GM12865 (cell line): Measurements from ENCODE around the gene EFS.

ENCODE experiments used
- DNase-seq: peaks from one replicate; pipeline ENCODE4 v3.0.0; 2010; ENCODE audit warnings: low read depth
- H3K4me3 ChIP-seq: 2 replicates; pipeline ENCODE4 v1.5.1; 2011; ENCODE audit warnings: mild to moderate bottlenecking, low read depth, low read length, control low read depth
- TF ChIP-seq, protein P1 (sequence below): IDR thresholded peaks from 2 replicates; pipeline ENCODE4 v1.5.1; 2011; ENCODE audit warnings: low read length, control low read depth, low read depth, inconsistent platforms; ENCODE audit not compliant: insufficient read depth; ENCODE audit errors: missing control alignments

The EFS gene

DNA sequence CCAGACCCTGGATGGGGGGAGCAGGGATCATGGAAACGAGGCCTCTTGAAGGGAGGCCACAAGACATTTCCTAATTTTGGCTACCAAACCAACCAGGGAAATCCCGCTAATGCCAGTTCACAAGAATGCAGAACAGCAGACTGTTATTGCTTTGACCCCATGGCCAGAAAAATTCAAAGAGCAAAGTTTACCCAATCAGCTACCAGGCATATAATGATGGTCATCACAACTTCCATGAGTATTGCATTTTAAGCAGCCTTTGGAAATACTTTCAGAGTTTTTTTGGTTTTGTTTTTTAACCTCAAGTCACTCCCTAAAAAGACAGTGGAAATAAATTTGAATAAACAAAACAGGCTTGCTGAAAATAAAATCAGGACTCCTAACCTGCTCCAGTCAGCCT is 7.5 kb upstream of the EFS start, which contains the start of gene IL25:
IL25 (plus strand) TSS at position 301 of the 400 bp plus-strand sequence.
- TF ChIP-seq, protein P1, sequence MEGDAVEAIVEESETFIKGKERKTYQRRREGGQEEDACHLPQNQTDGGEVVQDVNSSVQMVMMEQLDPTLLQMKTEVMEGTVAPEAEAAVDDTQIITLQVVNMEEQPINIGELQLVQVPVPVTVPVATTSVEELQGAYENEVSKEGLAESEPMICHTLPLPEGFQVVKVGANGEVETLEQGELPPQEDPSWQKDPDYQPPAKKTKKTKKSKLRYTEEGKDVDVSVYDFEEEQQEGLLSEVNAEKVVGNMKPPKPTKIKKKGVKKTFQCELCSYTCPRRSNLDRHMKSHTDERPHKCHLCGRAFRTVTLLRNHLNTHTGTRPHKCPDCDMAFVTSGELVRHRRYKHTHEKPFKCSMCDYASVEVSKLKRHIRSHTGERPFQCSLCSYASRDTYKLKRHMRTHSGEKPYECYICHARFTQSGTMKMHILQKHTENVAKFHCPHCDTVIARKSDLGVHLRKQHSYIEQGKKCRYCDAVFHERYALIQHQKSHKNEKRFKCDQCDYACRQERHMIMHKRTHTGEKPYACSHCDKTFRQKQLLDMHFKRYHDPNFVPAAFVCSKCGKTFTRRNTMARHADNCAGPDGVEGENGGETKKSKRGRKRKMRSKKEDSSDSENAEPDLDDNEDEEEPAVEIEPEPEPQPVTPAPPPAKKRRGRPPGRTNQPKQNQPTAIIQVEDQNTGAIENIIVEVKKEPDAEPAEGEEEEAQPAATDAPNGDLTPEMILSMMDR = no peak
- H3K4me3 ChIP-seq = no peak within 1 kb of the TSS
- DNase-seq = no peak

DNA sequence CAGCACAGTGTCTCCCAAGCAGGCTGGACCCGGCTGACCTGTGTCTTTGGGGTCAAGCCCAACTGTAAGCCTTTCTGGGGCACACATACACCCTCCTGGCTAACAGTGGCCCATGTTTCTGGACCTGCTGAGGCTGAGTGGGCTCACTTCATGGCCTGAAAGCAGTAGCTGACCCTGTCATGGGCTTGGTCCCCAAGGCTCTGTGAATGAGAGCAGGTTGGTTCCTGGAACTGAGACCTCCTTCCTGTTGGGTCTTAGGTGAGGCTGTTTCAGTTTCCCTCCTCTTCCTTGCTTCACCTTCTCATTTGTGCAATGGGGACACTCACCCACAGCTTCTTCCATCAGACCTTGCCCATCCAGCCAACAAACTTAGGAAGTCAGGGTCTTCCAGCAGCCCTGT is 6.9 kb upstream of the EFS start:
- H3K4me3 ChIP-seq = no peak overlapping the region
- no peak for DNase-seq
- TF ChIP-seq, protein P1 = no peak

DNA sequence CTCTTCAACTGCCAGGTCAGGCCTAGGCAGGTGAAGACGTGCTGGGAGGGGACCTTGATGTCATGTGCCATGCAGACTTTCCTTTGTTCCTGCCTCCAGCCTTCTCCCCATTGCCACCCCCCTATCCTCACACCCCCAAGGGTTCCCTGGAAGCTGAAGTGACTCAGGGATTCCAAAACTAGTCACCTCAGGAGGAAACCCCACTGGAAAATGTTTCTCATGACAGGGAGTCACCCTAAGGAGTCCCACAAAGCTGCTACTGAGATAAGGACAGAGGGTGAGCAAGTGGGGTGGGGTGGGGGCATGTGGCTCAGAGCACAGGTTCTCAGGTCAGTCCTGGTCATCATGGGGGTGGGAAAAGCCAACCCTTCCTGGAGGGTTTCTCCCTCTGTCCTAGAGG is 5.2 kb upstream of the EFS start:
- TF ChIP-seq, protein P1 = no peak
- no peak overlapping the region for H3K4me3 ChIP-seq
- no peak for DNase-seq

DNA sequence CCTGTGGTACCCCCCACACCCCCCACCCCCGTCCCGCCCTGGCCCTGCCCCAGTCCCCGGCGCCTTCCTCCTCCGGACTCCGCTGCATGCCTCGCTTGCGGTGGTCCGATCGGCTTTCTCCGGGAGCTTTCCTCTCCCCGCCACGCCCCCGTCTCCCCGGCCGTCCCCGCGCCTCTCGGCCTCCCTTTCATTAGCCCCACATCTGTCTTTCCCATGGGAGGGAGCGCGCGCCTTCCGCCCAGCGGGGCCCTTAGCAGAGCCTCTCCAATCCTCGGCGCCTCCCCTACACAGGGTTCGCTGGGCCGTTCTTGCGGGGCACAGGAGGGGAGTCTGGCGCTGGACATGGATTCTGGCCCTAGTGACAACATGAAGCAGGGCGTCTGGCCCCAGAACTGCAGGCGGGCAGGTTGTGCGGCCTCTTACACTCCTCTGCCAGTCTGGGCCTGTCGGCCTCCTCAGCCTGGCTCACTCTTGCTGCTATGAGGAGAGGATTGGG is 1.5 kb upstream of the EFS start:
- TF ChIP-seq, protein P1 = no peak
- no peak for DNase-seq
- H3K4me3 ChIP-seq = no peak overlapping the region

DNA sequence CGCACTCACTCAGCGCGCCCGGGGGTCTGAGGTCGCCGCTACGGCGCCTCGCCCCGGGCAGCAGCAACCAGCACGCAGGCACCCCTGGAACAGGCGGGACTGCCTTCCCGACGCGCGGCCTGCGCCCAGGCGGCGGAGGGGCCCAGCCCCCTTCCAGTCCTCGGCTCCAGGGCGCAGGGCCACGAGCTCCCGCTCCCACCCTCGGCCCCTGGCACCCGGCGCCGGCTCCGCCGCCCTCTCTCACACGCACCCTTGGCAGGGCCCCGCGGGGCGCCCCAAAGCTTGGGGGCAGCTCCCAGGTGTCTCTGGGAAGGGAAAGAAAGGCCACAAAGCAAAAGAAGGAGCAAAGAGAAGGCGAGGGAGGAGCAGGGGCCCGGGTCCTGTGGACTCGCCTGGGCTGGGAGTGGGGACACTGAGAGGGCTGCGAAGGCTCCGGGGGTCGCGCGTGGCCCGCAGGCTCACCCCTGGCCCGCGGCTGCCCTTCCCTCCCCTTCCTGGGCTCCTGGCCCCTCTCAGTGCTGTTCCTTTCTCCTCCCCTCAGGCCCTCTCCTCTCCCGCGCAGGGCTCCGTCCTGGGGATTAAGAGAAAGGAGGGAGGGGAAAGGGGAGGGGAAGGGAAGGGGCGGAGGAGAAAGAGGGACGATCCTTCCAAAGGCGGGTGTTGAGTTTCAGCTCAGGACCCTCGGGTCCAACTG is 907 bp upstream of the EFS start:
- TF ChIP-seq, protein P1 = no peak
- H3K4me3 ChIP-seq = no peak overlapping the region
- no peak for DNase-seq

DNA sequence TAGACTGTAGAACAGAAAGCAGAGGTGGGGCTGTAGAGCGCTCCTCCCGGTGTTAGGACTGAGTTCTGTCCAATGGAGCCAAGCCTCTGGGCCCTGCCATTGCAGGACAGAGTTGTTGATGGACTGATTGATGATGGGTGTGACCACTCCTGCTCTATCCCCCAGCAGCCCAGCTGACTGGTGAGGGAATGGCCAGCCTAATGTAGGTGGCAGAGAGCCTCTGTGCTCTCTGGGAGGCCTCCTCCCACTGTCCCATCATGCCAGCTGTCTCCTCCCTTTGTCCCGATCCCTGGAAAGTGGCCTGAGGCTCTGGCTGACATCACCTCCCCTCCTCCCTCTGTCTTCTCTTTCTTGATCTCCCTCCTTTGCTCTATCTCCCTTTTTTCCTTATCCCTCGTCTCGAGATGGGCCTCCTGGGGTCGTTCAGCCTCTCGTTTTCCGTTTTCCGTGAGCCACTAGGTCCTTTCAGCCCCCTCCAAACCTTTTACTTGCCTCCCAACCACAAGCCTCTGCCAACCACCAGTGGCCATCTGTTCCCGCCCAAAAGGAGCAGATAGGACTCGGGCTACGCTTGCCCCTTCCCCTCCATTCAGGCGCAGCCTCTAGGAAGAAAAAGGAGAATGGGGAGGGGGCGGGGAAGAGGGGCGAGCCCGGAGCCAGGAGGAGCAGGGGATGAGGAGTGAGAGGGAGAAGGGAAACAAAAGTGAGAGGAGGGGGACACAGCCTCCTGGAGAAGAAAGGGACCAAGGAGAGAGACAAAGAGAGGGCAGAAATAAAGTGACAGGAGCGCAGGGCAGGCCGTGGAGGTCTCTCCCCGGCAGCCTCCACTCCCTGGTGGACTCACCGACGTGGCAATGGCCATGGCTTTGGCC is 572 bp downstream of the EFS start:
- TF ChIP-seq, protein P1 = no peak
- DNase-seq = no peak
- H3K4me3 ChIP-seq = no peak overlapping the region
